WTC11 (cell line): ENCODE data around the gene TMEM256. TPM values are rescaled to one million over a fixed set of nuclear protein-coding genes. Genes with fewer than 3 reads are reported as not detected.

Experiments used
- ATAC-seq: fragments of 200-7000 bp; cut with Tn5 transposase; 2 replicates; pipeline ENCODE4 v1.10.0; 2021; ENCODE audit warnings: mild to moderate bottlenecking, moderate library complexity
- CTCF ChIA-PET: fragments of 300-600 bp; sonication (Branson Sonifier 250); formaldehyde crosslinking; loops from one replicate; lab custom pipeline; 2021; ENCODE audit warnings: antibody characterized with exemption; lab: Charles Lee
- POLR2A ChIA-PET: fragments of 350-600 bp; sonication (Branson Sonifier 250); formaldehyde crosslinking; loops from one replicate; lab custom pipeline; 2021; ENCODE audit warnings: antibody characterized with exemption; lab: Charles Lee
- DNase-seq: peaks from one replicate; pipeline ENCODE4 v3.0.0; 2021; ENCODE audit warnings: low spot score
- H3K27ac Mint-ChIP-seq: 2 replicates; pipeline ENCODE4 v1.8.0; 2021; ENCODE audit warnings: mixed read lengths
- H3K27me3 Mint-ChIP-seq: 2 replicates; pipeline ENCODE4 v1.8.0; 2021; ENCODE audit warnings: low read depth, mild to moderate bottlenecking, moderate library complexity, mixed read lengths
- H3K36me3 Mint-ChIP-seq: 2 replicates; pipeline ENCODE4 v1.8.0; 2021; ENCODE audit warnings: mixed read lengths
- H3K4me1 Mint-ChIP-seq: 2 replicates; pipeline ENCODE4 v1.8.0; 2022; ENCODE audit warnings: mixed read lengths
- H3K4me3 Mint-ChIP-seq: 2 replicates; pipeline ENCODE4 v1.8.0; 2021; ENCODE audit warnings: mild to moderate bottlenecking, moderate library complexity, mixed read lengths
- H3K9me3 Mint-ChIP-seq: 2 replicates; pipeline ENCODE4 v1.8.0; 2021; ENCODE audit warnings: mixed read lengths
- ATF1 ChIP-seq: sonication (generic); formaldehyde crosslinking; IDR thresholded peaks from 2 replicates; pipeline ENCODE4 v1.8.1; 2023; ENCODE audit warnings: mild to moderate bottlenecking, moderate library complexity, missing genetic modification reagents
- CREB1 ChIP-seq: sonication (generic); formaldehyde crosslinking; IDR thresholded peaks from 2 replicates; pipeline ENCODE4 v1.8.0; 2023; ENCODE audit warnings: mild to moderate bottlenecking, missing genetic modification reagents
- FOXP1 ChIP-seq: sonication (generic); formaldehyde crosslinking; IDR thresholded peaks from 2 replicates; pipeline ENCODE4 v1.8.0; 2022; ENCODE audit warnings: missing genetic modification reagents, mild to moderate bottlenecking, moderate library complexity, borderline replicate concordance
- NFE2L1 ChIP-seq: sonication (generic); formaldehyde crosslinking; IDR thresholded peaks from 2 replicates; pipeline ENCODE4 v1.8.1; 2023; ENCODE audit warnings: missing genetic modification reagents
- ZBTB21 ChIP-seq: sonication (generic); formaldehyde crosslinking; IDR thresholded peaks from 2 replicates; pipeline ENCODE4 v1.8.1; 2023; ENCODE audit warnings: mild to moderate bottlenecking, missing genetic modification reagents, borderline replicate concordance
- ZNF138 ChIP-seq: sonication (generic); formaldehyde crosslinking; conservative IDR thresholded peaks from 2 replicates; pipeline ENCODE4 v1.8.1; 2022; ENCODE audit warnings: mild to moderate bottlenecking, moderate library complexity, missing genetic modification reagents
- ZNF416 ChIP-seq: fragments of 250-450 bp; sonication (Bioruptor Pico); IDR thresholded peaks from 2 replicates; pipeline ENCODE4 v1.9.0; 2021; ENCODE audit warnings: mild to moderate bottlenecking, inconsistent platforms
- ZNF671 ChIP-seq: fragments of 250-450 bp; sonication (Bioruptor Pico); IDR thresholded peaks from 2 replicates; pipeline ENCODE4 v1.8.0; 2021; ENCODE audit warnings: mild to moderate bottlenecking
- total RNA-seq: library from RNA; stranded (reverse); gene quantifications from 3 replicates; pipeline ENCODE4 v1.2.3, GENCODE V29; 2021
- TF ChIP-seq, protein P1 (sequence below): sonication (generic); formaldehyde crosslinking; IDR thresholded peaks from 2 replicates; pipeline ENCODE4 v1.8.1; 2022; ENCODE audit warnings: mild to moderate bottlenecking, moderate library complexity, missing genetic modification reagents
- TF ChIP-seq, protein P2 (sequence below): sonication (generic); formaldehyde crosslinking; IDR thresholded peaks from 2 replicates; pipeline ENCODE4 v1.8.0; 2022; ENCODE audit warnings: missing genetic modification reagents
- TF ChIP-seq, protein P3 (sequence below): sonication (generic); formaldehyde crosslinking; IDR thresholded peaks from 2 replicates; pipeline ENCODE4 v1.8.0; 2022; ENCODE audit warnings: mild to moderate bottlenecking, missing genetic modification reagents
- TF ChIP-seq, protein P4 (sequence below): sonication (generic); formaldehyde crosslinking; IDR thresholded peaks from 2 replicates; pipeline ENCODE4 v1.8.0; 2022; ENCODE audit warnings: mild to moderate bottlenecking, missing genetic modification reagents
- TF ChIP-seq, protein P5 (sequence below): fragments of 250-450 bp; sonication (Bioruptor Pico); IDR thresholded peaks from 2 replicates; pipeline ENCODE4 v1.8.0; 2021; ENCODE audit warnings: mild to moderate bottlenecking
- TF ChIP-seq, protein P6 (sequence below): fragments of 250-450 bp; sonication (Bioruptor Pico); conservative IDR thresholded peaks from 2 replicates; pipeline ENCODE4 v1.9.0; 2021; ENCODE audit warnings: mild to moderate bottlenecking

TMEM256 gene
- total RNA-seq, 1 experiment from 2014 or later: 132 TPM

DNA sequence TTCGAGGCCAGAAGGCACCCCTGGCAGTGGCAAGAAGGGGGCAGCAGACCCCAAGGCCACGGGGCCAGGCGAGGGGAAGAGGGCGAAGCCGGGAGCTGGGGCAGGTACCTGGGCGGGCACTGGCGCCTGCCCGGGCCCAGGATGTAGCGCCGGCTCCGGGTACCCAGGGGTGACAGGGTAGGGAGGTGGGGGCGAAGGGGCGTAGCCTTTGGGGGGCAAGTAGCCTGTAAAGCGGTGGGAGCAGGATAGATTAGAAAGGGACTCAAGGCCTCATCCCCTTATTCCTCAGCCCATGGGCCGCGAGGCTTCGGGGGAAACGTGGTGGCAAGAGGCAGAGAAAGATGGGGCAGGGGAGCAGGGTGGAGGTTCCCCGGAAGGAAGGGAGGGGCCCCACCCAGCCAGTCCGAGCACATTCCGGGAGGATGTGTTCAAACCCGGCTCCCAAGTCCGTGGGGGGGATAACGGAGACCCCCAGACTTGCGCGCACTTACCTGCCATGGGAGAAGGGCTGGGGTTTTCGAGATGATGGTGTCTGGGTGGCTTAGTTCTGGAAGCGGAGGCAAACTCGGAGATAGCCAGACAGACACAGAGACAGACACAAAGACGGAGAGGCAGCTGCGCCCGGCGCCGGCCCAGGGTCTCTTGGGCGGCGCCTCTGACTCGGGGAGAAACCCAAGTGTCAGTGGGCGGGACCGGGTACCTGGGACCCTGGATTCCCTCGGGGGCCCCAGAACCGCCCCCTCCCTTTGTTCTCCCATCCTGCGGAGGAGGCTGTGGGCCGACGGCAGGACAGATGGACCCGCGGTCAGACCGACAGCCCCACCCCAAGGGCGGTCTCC, 10.1 kb downstream of the TMEM256 start (continued):
- no peak for TF ChIP-seq CREB1 (CRISPR knock-in tag)
- peak; percentile 74 for TF ChIP-seq FOXP1
- TF ChIP-seq NFE2L1 (CRISPR knock-in tag): no peak
- TF ChIP-seq, protein P1, sequence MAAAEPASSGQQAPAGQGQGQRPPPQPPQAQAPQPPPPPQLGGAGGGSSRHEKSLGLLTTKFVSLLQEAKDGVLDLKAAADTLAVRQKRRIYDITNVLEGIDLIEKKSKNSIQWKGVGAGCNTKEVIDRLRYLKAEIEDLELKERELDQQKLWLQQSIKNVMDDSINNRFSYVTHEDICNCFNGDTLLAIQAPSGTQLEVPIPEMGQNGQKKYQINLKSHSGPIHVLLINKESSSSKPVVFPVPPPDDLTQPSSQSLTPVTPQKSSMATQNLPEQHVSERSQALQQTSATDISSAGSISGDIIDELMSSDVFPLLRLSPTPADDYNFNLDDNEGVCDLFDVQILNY (CRISPR knock-in tag): peak; percentile 24; the same call in 1 of the 2 replicates
- no peak for TF ChIP-seq ZBTB21 (CRISPR knock-in tag)

DNA sequence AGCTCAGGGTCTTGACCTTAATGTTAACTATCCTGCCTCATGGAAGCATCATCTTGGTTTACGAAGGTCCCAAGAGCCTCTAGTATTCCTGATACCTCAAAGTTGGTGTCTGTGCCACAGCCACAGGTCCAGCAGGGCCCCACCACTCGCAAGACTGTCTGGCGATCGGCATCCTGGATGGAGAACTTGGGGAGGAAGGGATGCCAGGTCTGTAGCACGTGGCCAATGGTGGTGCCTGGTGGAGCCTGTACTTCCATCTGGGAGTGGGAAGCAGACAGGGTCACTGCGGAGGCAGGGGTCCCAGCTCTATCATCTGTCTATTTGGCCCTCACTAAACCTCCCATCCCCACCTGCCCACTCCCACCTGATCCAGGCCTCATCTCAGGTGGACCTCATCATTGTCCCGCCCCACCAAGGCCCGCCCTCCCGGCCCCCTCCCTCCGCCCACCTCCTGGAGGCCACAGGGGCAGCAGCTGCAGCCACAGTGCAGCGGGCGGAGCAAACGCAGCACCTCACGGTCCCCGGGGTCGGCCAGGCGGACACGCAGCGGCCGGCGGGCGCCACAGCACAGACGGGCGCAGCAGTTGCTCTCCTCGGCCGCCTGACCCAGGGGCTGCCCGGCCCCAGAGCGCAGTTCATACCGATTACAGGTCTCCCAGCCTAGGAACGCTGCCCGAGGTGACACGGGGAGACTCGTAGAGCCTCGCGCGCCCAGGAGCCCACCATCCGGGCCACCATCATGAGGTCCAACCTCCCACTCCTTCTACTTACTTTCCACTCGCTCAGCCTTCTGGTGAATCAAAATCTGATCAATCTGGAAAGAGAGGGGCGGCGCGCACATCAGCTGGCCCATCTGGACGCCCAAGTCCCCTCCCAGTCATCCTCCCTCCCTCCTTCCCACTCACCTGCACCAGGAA, 10.9 kb downstream of the TMEM256 start:
- ChIA-PET POLR2A (interaction anchor here (0.8 to 2.1 kb wide), 5 partner anchors 9 to 43 kb away, joined by 3 to 10 read pairs (median 5); partner anchors contain the start of genes TMEM102 and TMEM256), CTCF (interaction anchor here (0.6 to 4.1 kb wide), 31 partner anchors 8 to 294 kb away, joined by 3 to 59 read pairs (median 7); partner anchors contain the start of genes ACAP1, CHRNB1, FGF11 and NLGN2)
- Mint-ChIP-seq H3K27me3 (no peaks in the 10 kb centered on the region; the same call in 1 of the 2 replicates), H3K4me3 (peak overlapping the region; percentile 90), H3K27ac (peak overlapping the region; percentile 63; the same call in 1 of the 2 replicates), H3K4me1 (peaks cover 11% of the 10 kb centered on the region), H3K36me3 (peaks cover 20% of the 10 kb centered on the region), H3K9me3 (no peaks in the 10 kb centered on the region)
- TF ChIP-seq, protein P2, sequence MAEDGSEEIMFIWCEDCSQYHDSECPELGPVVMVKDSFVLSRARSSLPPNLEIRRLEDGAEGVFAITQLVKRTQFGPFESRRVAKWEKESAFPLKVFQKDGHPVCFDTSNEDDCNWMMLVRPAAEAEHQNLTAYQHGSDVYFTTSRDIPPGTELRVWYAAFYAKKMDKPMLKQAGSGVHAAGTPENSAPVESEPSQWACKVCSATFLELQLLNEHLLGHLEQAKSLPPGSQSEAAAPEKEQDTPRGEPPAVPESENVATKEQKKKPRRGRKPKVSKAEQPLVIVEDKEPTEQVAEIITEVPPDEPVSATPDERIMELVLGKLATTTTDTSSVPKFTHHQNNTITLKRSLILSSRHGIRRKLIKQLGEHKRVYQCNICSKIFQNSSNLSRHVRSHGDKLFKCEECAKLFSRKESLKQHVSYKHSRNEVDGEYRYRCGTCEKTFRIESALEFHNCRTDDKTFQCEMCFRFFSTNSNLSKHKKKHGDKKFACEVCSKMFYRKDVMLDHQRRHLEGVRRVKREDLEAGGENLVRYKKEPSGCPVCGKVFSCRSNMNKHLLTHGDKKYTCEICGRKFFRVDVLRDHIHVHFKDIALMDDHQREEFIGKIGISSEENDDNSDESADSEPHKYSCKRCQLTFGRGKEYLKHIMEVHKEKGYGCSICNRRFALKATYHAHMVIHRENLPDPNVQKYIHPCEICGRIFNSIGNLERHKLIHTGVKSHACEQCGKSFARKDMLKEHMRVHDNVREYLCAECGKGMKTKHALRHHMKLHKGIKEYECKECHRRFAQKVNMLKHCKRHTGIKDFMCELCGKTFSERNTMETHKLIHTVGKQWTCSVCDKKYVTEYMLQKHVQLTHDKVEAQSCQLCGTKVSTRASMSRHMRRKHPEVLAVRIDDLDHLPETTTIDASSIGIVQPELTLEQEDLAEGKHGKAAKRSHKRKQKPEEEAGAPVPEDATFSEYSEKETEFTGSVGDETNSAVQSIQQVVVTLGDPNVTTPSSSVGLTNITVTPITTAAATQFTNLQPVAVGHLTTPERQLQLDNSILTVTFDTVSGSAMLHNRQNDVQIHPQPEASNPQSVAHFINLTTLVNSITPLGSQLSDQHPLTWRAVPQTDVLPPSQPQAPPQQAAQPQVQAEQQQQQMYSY (CRISPR knock-in tag): 0 out of 2 replicates have a peak, but pooled peaks have one; percentile 24
- no peak for TF ChIP-seq ZNF671
- peak; percentile 51 for DNase-seq
- ATAC-seq: peak; percentile 7

DNA sequence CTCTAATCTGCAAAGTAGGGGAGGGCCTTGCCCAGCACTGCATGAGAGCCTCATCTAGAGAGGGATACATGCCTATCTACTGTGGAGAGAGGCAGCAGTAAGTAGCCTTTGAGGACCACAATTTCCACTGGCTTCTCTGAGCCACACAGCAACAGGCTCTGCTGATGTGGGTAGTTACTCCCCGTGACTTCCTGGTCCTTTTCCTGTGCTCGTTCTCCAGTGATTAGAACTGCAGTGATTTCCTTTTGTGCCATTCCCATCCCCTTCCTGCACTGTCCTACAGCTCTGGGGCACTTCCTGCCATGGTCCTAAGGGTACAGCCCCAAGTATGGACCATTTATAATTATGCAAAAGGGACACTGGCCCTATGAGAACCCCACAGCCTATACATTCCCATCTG, 12.6 kb downstream of the TMEM256 start:
- Mint-ChIP-seq H3K4me1 (peaks cover 11% of the 10 kb centered on the region), H3K4me3 (no peak overlapping the region), H3K36me3 (peaks cover 20% of the 10 kb centered on the region), H3K9me3 (no peaks in the 10 kb centered on the region), H3K27ac (no peak overlapping the region), H3K27me3 (no peaks in the 10 kb centered on the region; the same call in 1 of the 2 replicates)
- POLR2A ChIA-PET: no interaction called here
- DNase-seq (no peak), ATAC-seq (no peak)
- CTCF ChIA-PET: no interaction called here
- TF ChIP-seq ZNF416 (CRISPR knock-in tag) (no peak), ATF1 (CRISPR knock-in tag) (no peak), ZNF138 (CRISPR knock-in tag) (no peak)
- TF ChIP-seq, protein P3, sequence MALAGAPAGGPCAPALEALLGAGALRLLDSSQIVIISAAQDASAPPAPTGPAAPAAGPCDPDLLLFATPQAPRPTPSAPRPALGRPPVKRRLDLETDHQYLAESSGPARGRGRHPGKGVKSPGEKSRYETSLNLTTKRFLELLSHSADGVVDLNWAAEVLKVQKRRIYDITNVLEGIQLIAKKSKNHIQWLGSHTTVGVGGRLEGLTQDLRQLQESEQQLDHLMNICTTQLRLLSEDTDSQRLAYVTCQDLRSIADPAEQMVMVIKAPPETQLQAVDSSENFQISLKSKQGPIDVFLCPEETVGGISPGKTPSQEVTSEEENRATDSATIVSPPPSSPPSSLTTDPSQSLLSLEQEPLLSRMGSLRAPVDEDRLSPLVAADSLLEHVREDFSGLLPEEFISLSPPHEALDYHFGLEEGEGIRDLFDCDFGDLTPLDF (CRISPR knock-in tag): no peak
- TF ChIP-seq, protein P1 (CRISPR knock-in tag): no peak
- TF ChIP-seq, protein P4, sequence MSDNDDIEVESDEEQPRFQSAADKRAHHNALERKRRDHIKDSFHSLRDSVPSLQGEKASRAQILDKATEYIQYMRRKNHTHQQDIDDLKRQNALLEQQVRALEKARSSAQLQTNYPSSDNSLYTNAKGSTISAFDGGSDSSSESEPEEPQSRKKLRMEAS: no peak
- TF ChIP-seq, protein P5, sequence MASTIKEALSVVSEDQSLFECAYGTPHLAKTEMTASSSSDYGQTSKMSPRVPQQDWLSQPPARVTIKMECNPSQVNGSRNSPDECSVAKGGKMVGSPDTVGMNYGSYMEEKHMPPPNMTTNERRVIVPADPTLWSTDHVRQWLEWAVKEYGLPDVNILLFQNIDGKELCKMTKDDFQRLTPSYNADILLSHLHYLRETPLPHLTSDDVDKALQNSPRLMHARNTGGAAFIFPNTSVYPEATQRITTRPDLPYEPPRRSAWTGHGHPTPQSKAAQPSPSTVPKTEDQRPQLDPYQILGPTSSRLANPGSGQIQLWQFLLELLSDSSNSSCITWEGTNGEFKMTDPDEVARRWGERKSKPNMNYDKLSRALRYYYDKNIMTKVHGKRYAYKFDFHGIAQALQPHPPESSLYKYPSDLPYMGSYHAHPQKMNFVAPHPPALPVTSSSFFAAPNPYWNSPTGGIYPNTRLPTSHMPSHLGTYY (CRISPR knock-in tag): no peak
- TF ChIP-seq, protein P6, sequence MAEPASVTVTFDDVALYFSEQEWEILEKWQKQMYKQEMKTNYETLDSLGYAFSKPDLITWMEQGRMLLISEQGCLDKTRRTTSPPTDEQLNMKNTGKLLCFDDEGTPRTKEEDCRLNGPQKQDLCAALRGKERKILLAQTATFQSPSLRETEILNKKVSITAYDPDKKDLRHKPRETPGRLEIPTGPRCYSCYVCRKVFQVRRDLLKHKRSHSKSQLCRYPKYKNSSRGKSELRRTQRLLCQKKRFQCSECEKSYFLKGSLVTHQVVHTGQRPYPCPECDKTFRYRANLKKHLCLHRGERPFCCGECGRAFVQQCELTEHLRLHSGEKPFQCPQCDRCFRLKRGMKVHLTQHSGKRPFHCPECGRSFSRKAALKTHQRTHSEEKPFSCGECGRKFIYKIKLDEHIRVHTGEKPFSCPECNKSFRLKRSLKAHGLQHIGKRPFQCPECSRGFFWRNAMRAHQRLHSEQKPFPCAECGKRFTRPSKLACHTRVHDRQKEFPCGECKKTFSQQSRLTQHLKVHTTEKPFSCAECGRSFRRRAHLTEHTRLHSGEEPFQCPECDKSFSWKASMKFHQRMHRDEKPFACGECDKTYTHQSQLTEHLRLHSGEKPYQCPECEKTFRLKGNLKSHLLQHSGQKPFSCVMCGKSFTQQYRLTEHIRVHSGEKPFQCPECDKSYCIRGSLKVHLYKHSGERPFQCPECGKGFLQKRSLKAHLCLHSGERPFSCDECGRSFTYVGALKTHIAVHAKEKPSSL (CRISPR knock-in tag): no peak
